ENCODE data around the gene VAC14. TPM values are rescaled to one million over a fixed set of nuclear protein-coding genes. Genes with fewer than 3 reads are reported as not detected.

Gene VAC14
- total RNA-seq, 4 donors from 2014 or later = 23.5 to 44.1 (median 29.8) TPM

- H3K27ac ChIP-seq = peak overlapping the region in 3 of 4 donors; percentile 56 to 91 (median 88)
- WGBS, 2 donors (ENCODE audit: low coverage in 1 of 2) = 82 to 94% methylated on average over 3 of the region's 4 CpGs
- no peaks in the 10 kb centered on the region for H3K9me3 ChIP-seq
- H3K27me3 ChIP-seq = no peaks in the 10 kb centered on the region
- H3K4me1 ChIP-seq = peaks cover 7 to 52% (median 30%) of the 10 kb centered on the region in 3 donors
- H3K4me3 ChIP-seq = no peak overlapping the region
- ATAC-seq = no peak
- peaks cover 0 to 15% of the 10 kb centered on the region in 2 donors for H3K36me3 ChIP-seq
- no peak for TF ChIP-seq POLR2A (IDR thresholded peaks at IDR 0.05)
- TF ChIP-seq EP300 (IDR thresholded peaks at IDR 0.05) = no peak
- TF ChIP-seq POLR2AphosphoS5 (IDR thresholded peaks at IDR 0.05) = no peak
- no peak for TF ChIP-seq CTCF (IDR thresholded peaks at IDR 0.05)
Observed at GRCh38 chr16:70734522-70735095, 66.3 kb downstream of the VAC14 start.

- Histone ChIP-seq H3K4me3 (no peak overlapping the region), H3K4me1 (peaks cover 0 to 40% (median 19%) of the 10 kb centered on the region in 3 donors), H3K9me3 (no peaks in the 10 kb centered on the region), H3K27me3 (no peaks in the 10 kb centered on the region), H3K36me3 (peaks cover 0 to 25% of the 10 kb centered on the region in 2 donors), H3K27ac (no peak overlapping the region)
- ATAC-seq = no peak
- no peak for TF ChIP-seq CTCF (IDR thresholded peaks at IDR 0.05)
- no peak for TF ChIP-seq POLR2A (IDR thresholded peaks at IDR 0.05)
- TF ChIP-seq EP300 (IDR thresholded peaks at IDR 0.05) = no peak
- no peak for TF ChIP-seq POLR2AphosphoS5 (IDR thresholded peaks at IDR 0.05)
- WGBS, 2 donors (ENCODE audit: low coverage in 1 of 2) = 86% methylated on average over 1 of the region's 3 CpGs; no CpG with 5 or more reads in 1 of the 2 donors
Observed at GRCh38 chr16:70730944-70731343, 70.0 kb downstream of the VAC14 start.

- Histone ChIP-seq H3K27me3 (no peaks in the 10 kb centered on the region), H3K9me3 (no peaks in the 10 kb centered on the region), H3K27ac (no peak overlapping the region), H3K4me3 (no peak overlapping the region), H3K36me3 (peaks cover 0 to 25% of the 10 kb centered on the region in 2 donors), H3K4me1 (peaks cover 0 to 40% (median 25%) of the 10 kb centered on the region in 3 donors)
- 78 to 86% methylated on average over 6 to 7 of the region's 7 CpGs for WGBS, 2 donors (ENCODE audit: low coverage in 1 of 2)
- TF ChIP-seq CTCF (IDR thresholded peaks at IDR 0.05) = no peak
- no peak for TF ChIP-seq POLR2AphosphoS5 (IDR thresholded peaks at IDR 0.05)
- ATAC-seq = no peak
Observed at GRCh38 chr16:70730031-70730430, 70.9 kb downstream of the VAC14 start.

- H3K9me3 ChIP-seq = no peaks in the 10 kb centered on the region
- no peak overlapping the region for H3K4me3 ChIP-seq
- no peaks in the 10 kb centered on the region for H3K27me3 ChIP-seq
- TF ChIP-seq POLR2AphosphoS5 (IDR thresholded peaks at IDR 0.05) (no peak), POLR2A (IDR thresholded peaks at IDR 0.05) (no peak), EP300 (IDR thresholded peaks at IDR 0.05) (no peak)
- peaks cover 0 to 25% of the 10 kb centered on the region in 2 donors for H3K36me3 ChIP-seq
- H3K4me1 ChIP-seq = peaks cover 0 to 41% (median 29%) of the 10 kb centered on the region in 3 donors
- ATAC-seq = no peak
- no peak overlapping the region for H3K27ac ChIP-seq
- WGBS, 2 donors (ENCODE audit: low coverage in 1 of 2) = 97 to 100% methylated on average over 2 to 8 of the region's 8 CpGs
Observed at GRCh38 chr16:70729292-70729691, 71.7 kb downstream of the VAC14 start.

GRCh38 chr16:70728150-70728549 lies 72.8 kb downstream of the VAC14 start:
- Histone ChIP-seq H3K4me1 (peaks cover 0 to 47% (median 29%) of the 10 kb centered on the region in 3 donors), H3K9me3 (no peaks in the 10 kb centered on the region), H3K4me3 (no peak overlapping the region), H3K27me3 (no peaks in the 10 kb centered on the region), H3K27ac (peak overlapping the region in 2 of 4 donors; percentile 87 to 91), H3K36me3 (peaks cover 0 to 25% of the 10 kb centered on the region in 2 donors)
- no peak for TF ChIP-seq CTCF (IDR thresholded peaks at IDR 0.05)
- no peak for TF ChIP-seq POLR2A (IDR thresholded peaks at IDR 0.05)
- no peak for TF ChIP-seq EP300 (IDR thresholded peaks at IDR 0.05)
- no peak for TF ChIP-seq POLR2AphosphoS5 (IDR thresholded peaks at IDR 0.05)
- no peak for ATAC-seq
- WGBS, 2 donors (ENCODE audit: low coverage in 1 of 2) = 87% methylated on average over 3 of the region's 9 CpGs; no CpG with 5 or more reads in 1 of the 2 donors
